Cardiac fibroblast (primary cell): ENCODE data around the gene AHI1.

Experiments used
- DNase-seq, 2 donors: peaks; one replicate each; pipeline versions ENCODE4 v3.0.0 to v3.0.0-alpha.2; 2010; ENCODE audit warnings: low read depth in 2 of 2
- H3K4me3 ChIP-seq, 2 donors: replicated peaks in 1 of 2; 1 replicate in 1 of 2; 2 replicates in 1 of 2; pipeline ENCODE4 v1.5.1; 2011; ENCODE audit warnings: low read depth in 2 of 2, low read length in 2 of 2, mild to moderate bottlenecking in 2 of 2, moderate library complexity in 1 of 2
- TF ChIP-seq, protein P1 (sequence below): IDR thresholded peaks from one replicate; pipeline ENCODE4 v1.5.1; 2011; ENCODE audit warnings: low read depth, mild to moderate bottlenecking, low read length, inconsistent platforms

AHI1 gene

DNA sequence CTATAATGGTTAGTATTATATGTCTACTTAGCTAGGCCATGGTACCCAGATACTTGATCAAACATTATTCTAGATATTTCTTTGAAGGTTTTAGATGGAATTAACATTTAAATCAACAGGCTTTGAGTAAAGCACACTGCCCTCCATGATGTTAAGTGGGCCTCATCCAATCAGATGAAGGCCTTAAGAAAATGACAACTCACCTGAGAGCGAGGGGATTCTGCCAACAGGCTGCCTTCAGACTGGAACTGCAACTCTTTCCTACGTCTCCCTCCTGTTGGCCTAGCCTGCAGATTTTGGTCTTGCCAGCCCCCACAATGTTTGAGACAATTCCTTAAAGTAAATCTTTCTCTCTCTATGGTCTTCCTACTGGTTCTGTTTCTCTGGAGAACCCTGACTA, 137.3 kb downstream of the AHI1 start:
- TF ChIP-seq, protein P1, sequence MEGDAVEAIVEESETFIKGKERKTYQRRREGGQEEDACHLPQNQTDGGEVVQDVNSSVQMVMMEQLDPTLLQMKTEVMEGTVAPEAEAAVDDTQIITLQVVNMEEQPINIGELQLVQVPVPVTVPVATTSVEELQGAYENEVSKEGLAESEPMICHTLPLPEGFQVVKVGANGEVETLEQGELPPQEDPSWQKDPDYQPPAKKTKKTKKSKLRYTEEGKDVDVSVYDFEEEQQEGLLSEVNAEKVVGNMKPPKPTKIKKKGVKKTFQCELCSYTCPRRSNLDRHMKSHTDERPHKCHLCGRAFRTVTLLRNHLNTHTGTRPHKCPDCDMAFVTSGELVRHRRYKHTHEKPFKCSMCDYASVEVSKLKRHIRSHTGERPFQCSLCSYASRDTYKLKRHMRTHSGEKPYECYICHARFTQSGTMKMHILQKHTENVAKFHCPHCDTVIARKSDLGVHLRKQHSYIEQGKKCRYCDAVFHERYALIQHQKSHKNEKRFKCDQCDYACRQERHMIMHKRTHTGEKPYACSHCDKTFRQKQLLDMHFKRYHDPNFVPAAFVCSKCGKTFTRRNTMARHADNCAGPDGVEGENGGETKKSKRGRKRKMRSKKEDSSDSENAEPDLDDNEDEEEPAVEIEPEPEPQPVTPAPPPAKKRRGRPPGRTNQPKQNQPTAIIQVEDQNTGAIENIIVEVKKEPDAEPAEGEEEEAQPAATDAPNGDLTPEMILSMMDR = no peak
- DNase-seq = no peak
- H3K4me3 ChIP-seq = no peak overlapping the region

GRCh38 chr6:135358985-135359384, 138.6 kb downstream of the AHI1 start:
- DNase-seq = peak; percentile 23 to 76
- TF ChIP-seq, protein P1 = no peak
- peak overlapping the region in 1 of 2 donors; percentile 29 for H3K4me3 ChIP-seq

DNA sequence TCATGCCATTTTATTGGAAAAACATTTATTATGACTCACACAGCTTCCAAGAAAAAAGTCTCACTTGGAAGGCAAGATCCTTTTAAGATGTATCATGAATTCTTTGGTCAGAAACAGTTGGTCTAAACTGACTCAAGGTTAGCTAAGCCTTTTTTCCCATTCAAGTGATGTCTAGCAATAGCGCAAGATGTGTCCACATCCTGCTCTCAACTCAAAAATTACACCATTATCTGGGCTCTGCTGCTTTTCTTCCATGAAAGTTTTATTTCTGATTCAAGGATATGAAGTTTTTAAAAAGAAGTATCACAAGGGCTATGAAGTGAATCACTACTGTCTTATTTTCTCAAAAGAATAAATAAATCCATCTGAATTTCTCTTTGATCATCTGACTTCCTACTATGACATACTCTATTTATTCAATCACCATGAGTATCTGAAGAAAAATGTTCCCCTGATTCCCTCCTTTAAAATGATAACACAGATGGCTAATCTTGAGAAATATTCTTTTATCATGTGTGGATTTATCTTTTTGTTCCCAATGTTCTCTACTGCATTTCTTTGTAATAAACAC, 139.2 kb downstream of the AHI1 start:
- TF ChIP-seq, protein P1 = no peak
- peak; percentile 82 to 98 for DNase-seq
- H3K4me3 ChIP-seq = peak overlapping the region in 1 of 2 donors; percentile 29

- TF ChIP-seq, protein P1 = no peak
- H3K4me3 ChIP-seq = no peak overlapping the region
- DNase-seq = no peak
Measured at GRCh38 chr6:135354407-135354806, 143.1 kb downstream of the AHI1 start.

- H3K4me3 ChIP-seq = no peak overlapping the region
Measured at GRCh38 chr6:135353113-135353512, 144.4 kb downstream of the AHI1 start.

GRCh38 chr6:135351635-135352034, 145.9 kb downstream of the AHI1 start:
- no peak for DNase-seq
- TF ChIP-seq, protein P1 = no peak

More at GRCh38 chr6:135353113-135353512, 144.4 kb downstream of the AHI1 start:
- TF ChIP-seq, protein P1 = no peak
- no peak for DNase-seq

GRCh38 chr6:135347887-135348286, 149.7 kb downstream of the AHI1 start:
- DNase-seq = no peak
- TF ChIP-seq, protein P1 = no peak
- no peak overlapping the region for H3K4me3 ChIP-seq

More at GRCh38 chr6:135351635-135352034, 145.9 kb downstream of the AHI1 start:
- H3K4me3 ChIP-seq = no peak overlapping the region
